GM18861 (cell line): ENCODE measurements around the gene ARHGAP8.

Experiments
- ATAC-seq: cut with Tn5 transposase; IDR thresholded peaks from one replicate; pipeline ENCODE4 v1.9.1; 2021; ENCODE audit not compliant: unreplicated experiment

The ARHGAP8 gene

GRCh38 chr22:44825310-44826150 lies 73.2 kb downstream of the ARHGAP8 start:
- ATAC-seq: no peak

GRCh38 chr22:44827666-44828190 lies 75.4 kb downstream of the ARHGAP8 start:
- ATAC-seq: no peak

- no peak for ATAC-seq
Observed at GRCh38 chr22:44828193-44828592, 75.8 kb downstream of the ARHGAP8 start.

GRCh38 chr22:44831885-44832284 lies 79.5 kb downstream of the ARHGAP8 start:
- ATAC-seq: no peak

GRCh38 chr22:44834065-44834464 lies 81.7 kb downstream of the ARHGAP8 start:
- no peak for ATAC-seq

GRCh38 chr22:44837481-44837880 lies 85.1 kb downstream of the ARHGAP8 start:
- ATAC-seq: no peak

GRCh38 chr22:44838316-44839016 lies 86.1 kb downstream of the ARHGAP8 start:
- no peak for ATAC-seq

GRCh38 chr22:44839061-44839460 lies 86.7 kb downstream of the ARHGAP8 start:
- no peak for ATAC-seq

- ATAC-seq: no peak
Observed at GRCh38 chr22:44839721-44840120, 87.3 kb downstream of the ARHGAP8 start.

GRCh38 chr22:44840611-44841322 lies 88.4 kb downstream of the ARHGAP8 start:
- ATAC-seq: no peak

- no peak for ATAC-seq
Observed at GRCh38 chr22:44842417-44842816, 90.0 kb downstream of the ARHGAP8 start.

GRCh38 chr22:44845191-44845590 lies 92.8 kb downstream of the ARHGAP8 start:
- ATAC-seq: no peak

- ATAC-seq: no peak
Observed at GRCh38 chr22:44845796-44846720, 93.7 kb downstream of the ARHGAP8 start.

GRCh38 chr22:44846726-44847275 lies 94.4 kb downstream of the ARHGAP8 start:
- ATAC-seq: no peak

- no peak for ATAC-seq
Observed at GRCh38 chr22:44847380-44847779, 95.0 kb downstream of the ARHGAP8 start.

GRCh38 chr22:44847892-44848291 lies 95.5 kb downstream of the ARHGAP8 start:
- no peak for ATAC-seq

- no peak for ATAC-seq
Observed at GRCh38 chr22:44848296-44848741, 95.9 kb downstream of the ARHGAP8 start.

GRCh38 chr22:44848791-44849420 lies 96.5 kb downstream of the ARHGAP8 start:
- ATAC-seq: no peak

GRCh38 chr22:44850946-44851345 lies 98.6 kb downstream of the ARHGAP8 start:
- no peak for ATAC-seq
